Middle frontal gyrus (tissue), 1 donor: ENCODE data around the gene SHC4.
"Not testable (repeated sequence)": the region's sequence is repeated elsewhere in the genome, so short reads cannot be mapped to it uniquely, and the experiment has no call there.

ENCODE experiments used
- DNase-seq: peaks from one replicate; pipeline ENCODE4 v3.0.0-alpha.2; 2015; ENCODE audit warnings: low spot score; ENCODE audit errors: extremely low spot score

Gene SHC4

GRCh38 chr15:48883699-48884098 lies 80.0 kb downstream of the SHC4 start:
- DNase-seq, result no peak

DNA sequence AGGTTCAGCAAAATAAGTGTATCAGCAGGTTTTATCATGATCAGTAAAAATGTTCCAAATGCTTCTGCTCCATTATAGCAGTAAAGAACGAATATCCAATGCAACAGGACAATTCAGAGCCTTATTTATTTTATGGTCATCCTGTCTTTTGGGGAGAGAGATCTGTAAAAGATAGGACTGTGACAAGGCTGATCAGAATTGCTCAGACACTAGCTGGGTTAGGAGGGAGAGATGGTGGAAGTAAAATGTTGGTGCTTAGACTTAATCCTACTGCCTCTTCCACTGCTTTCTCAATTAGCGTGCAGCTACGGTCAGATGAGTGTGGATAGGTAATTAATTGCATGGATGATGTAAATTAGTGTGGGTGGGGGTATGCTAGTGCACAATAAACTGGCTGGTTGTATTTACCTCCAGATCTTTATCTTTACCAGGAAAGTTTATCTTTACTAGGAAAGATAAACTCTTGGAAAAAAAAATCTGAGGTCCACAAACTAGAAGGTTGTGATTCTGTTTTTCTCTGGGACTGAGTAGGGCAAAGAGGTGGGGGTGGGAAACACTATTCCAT lies 83.6 kb downstream of the SHC4 start:
- no peak for DNase-seq

- peak; percentile 95 for DNase-seq
Observed at GRCh38 chr15:48877630-48878595, 85.8 kb downstream of the SHC4 start, which contains the start of gene EID1. Gene EID1 (plus strand): TSS chr15:48878134. CDS start chr15:48878177, 43 bp downstream.

- DNase-seq, result no peak
Observed at GRCh38 chr15:48876057-48876456, 87.7 kb downstream of the SHC4 start.

DNA sequence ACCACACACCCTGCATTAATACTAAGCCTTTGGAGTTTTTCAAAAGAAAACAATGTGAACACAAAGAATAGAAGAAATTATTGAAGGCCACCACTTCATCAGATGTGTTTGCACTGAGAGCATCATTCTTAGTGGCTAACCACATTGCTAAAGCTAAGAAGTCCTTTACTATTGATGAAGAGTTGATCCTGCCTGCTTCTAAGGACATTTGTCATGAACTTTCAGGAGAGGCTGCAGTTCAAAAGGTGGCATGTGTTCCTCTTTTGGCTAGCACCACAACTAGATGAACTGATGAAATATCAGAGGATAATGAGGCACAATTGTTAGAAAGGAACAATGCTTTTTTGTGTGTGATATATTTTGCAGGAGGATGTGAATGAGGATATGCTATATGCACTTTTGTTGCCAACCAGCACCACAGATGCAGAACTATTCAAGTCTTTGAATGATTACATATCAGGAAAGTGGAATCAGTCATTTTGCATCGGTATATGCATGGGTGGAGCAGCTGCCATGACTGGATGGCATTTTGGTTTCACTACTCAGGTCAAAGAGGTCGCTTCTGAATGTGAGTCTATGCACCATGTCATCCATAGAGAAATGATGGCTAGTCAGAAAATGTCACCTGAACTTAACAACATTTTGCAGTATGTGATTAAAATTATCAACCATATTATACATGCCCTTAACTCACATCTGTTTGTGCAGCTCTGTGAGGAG lies 88.3 kb downstream of the SHC4 start:
- DNase-seq, result no peak

- no peak for DNase-seq
Observed at GRCh38 chr15:48872632-48873031, 91.1 kb downstream of the SHC4 start.

DNA sequence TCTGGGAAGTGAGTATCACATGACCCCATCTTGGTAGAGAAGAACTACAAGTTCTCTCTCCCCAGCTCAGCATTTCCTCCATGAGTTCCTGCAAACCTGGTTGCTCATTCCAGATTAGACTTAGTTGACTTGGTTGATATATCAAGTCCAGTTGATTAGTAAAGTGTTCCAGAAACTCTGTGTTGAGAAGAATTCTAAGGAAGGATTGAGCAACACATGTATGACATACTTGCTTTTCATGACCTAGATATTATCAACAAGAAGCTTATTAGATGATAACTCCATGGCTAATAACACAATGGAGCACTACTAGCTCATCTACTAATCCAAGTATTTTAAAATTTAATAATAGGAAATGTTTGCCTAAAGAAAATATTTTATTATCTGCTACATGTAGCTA lies 92.2 kb downstream of the SHC4 start:
- no peak for DNase-seq

DNA sequence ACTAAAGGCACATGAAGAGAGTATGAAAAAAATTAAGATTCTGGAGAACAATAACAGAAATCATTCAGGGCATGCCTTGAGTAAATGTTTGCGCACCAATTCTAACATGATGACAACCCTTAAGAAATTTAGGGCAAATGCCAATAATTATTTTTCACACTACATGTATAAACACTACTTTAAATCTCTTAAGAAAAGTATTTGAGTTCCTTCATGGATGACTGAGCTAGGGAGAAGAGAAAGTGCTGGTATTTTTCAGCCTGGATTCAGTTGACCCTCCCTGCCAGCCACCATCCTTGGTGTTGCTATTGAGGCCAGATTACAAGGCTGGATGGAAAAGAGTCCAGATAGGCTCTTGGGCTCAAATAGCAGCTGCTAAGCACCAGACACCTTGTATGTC lies 93.8 kb downstream of the SHC4 start:
- no peak for DNase-seq

GRCh38 chr15:48868536-48868935 lies 95.2 kb downstream of the SHC4 start:
- no peak for DNase-seq

DNA sequence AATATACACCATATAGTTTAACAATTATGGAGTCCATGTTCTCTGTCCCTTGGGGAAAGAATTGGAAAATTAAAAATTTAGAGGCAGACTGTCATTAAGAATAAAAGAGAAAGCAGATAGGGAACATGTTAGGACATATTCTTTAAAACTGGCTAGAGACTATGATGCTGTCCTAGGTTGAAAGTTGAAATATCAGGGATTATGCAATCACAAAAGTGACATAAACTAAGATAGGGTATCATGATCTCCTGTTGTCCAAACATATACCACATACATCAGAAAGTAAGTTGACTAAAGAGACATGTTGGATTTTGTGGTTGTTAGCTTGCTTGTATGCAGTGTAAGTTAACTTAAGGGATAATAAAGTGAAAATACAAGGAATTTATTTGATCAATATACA lies 95.7 kb downstream of the SHC4 start:
- DNase-seq, result no peak

DNA sequence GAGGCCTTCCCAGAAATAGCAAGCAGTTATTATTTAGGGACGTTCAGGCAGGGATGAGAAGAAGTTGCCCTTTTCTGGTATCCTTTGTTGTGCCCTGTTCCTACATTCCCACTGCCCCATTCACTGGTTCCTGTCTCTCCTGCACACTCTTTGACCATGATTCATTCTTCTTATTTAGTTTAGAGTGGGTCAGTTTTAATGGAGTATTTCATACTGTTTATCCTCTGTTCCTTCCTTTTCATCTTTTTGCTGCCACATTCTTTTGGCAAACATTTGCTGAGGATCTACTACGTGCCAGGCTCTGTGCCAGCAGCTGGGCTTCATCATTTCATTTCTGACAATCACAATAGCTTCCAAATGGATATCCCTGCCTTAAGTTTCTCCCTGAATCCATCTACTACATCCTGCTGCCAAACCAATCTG lies 97.6 kb downstream of the SHC4 start:
- DNase-seq, result no peak

DNA sequence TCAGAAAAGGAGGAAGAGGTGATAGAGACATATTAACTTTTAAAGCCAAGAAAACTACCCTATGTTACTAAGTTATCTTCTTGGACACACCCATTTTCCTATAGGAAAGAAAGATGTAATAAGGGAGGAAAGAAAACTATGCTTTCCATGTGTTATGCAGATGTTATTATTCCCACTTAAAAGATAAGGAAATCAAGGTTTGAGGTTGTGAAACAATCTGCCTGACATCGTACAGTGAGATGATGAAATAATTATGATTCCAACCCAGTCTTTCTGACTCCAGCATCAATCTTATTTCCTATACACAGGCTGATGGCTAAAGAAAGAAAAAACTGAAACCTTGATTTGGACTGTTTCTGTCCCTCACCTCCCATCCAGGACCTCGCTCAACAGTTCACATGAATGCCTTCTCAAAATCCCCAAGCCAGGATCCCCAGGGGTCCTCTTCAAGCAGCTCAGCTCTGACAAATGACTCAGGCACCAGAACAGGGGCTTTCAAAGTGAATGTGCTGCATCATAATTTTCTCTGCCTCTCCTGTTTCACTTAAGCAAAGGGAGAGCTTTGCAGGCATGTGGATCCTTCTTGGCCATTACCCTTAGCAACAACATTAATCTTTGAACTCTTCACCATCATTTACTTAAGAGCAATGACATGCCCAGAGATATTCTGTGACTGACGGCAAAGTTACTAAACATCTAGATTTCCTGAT lies 98.2 kb downstream of the SHC4 start:
- DNase-seq, result no peak

GRCh38 chr15:48862705-48863104 lies 101.0 kb downstream of the SHC4 start:
- DNase-seq, result no peak

- DNase-seq, result peak; percentile 49
Observed at GRCh38 chr15:48861813-48862431, 101.8 kb downstream of the SHC4 start.

DNA sequence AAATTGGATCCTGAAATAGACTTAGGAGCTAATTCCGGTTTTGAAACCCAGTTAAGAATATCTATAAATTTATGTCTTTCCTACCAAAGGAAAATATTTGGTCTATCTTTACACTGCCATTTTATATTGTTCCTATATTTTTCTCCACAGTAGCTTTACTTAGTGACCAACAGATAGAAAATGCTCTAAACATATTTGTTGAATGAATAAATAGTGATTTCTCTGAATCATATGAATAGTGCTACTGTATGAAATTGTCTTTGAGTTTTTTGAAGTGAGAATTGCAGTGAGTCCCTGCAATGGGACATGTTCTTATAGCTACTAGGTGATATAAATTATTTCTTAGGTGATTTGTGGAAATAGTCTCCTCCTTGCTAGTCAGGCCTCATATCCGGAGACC lies 104.3 kb downstream of the SHC4 start:
- DNase-seq, result no peak

GRCh38 chr15:48858401-48858800 lies 105.3 kb downstream of the SHC4 start:
- DNase-seq, result no peak

- no peak for DNase-seq
Observed at GRCh38 chr15:48856942-48857341, 106.8 kb downstream of the SHC4 start.

DNA sequence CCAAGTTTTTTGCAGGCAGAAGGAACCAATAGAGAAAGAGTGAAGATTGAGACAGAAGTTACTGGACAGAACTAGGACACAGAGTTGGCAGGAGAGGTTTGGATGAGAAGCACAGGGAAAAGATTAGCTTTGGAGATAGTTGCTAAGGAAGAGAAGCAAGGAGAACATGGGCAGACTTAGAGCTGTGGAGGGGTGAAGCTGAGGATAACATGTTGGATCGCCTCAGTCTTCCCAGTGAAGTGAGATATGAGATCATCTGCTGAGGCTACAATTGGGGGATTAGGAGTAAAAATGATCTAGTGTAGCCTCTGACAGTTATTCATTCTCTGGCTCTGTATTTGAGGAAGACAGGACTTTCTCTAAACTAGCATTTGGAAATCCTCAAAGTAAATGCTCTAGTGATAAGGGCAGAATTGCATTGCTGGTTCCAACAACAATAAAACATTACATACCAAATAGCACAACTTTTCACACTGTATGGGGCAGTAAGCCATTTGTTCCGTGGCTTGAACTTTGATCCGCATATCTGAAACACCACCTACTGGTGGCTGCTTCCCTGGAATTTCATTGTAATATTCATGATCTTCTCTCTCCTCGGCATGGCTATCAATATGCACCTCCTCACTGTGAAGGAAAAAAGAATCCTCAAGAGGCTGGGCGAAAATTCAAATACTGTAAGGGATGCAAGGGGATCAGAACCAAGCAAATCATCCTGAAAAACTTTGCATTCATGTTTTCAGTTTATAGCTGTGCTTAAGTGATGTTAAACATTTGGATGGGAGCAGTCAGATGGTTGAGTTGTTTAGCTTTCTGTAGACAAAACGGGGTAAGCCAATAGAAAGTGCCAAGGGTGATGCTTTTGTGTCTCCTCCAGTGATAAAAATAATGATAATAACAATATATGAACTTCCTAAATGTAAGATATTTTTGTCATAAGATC lies 107.9 kb downstream of the SHC4 start:
- DNase-seq, result no peak

GRCh38 chr15:48854434-48854833 lies 109.3 kb downstream of the SHC4 start:
- not testable (repeated sequence) for DNase-seq

DNA sequence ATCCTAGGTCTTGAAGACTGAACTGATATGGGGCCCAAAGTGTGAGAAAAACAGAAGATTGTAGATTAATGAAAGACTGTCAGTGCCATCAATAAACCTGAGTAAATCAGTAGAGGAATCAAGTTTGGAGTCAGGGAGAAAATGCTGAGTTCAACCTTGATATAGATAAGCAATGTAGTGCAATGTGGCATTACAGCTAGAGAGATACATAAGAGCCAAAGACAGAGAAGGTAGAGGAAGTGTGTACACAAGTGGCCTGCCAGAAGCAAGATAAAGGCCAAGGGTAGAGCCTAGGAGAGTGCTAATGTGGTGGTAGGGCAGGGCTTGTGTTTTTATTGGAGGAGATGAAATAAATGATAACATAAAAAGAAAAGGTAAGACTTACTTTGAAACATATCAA lies 111.8 kb downstream of the SHC4 start:
- no peak for DNase-seq
